ENCODE data around the gene CCDC78.

CCDC78 gene

GRCh38 chr16:740459-740763 is 14.2 kb upstream of the CCDC78 start:
- in situ Hi-C loops (cut with MboI; ENCODE audit: low sequenced_read_pairs): no loop called here

DNA sequence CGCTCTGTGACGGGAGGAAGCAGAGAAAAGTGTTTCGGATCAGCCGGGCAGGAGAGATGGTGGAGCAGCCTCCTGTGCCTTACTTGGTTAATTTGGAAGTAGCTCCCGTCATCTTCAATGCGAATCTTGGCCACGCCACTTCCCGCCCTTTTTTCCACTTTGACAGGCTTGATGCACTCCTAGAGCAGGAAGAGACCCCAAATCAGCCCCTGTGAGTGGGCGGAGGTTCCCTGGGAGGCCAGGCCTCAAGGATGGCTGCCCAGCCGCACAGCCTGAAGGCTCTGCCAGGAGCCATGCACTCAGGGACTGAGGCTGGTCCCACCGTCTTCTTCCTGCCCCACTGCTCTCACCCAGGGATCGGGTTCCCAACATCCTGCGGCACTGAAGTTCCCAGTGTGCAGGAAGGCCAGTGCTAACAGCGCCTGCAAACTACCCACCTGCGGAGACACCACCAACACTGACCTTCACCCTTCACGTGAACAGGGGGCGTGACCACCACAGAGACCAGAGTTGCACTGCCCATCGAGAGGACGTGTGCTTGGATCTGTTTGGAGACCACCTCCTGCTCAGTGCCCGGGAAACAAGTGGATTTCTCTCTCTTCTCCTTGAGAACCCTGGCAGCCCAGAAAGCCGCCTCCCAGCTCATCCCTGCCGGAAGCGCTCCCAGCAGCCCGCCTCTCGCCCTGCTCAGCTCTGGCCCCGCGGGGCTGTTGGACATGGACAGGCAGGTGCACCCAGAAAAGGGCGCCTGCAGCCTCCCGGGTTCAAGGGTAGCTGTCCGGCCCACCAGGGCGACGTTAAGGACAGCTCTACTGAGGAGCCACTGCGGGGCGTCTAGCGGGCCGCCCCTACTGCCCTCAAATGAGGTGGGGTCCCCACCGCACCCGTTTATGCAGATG is 13.6 kb upstream of the CCDC78 start:
- in situ Hi-C loops (cut with MboI; ENCODE audit: low sequenced_read_pairs): no loop called here

GRCh38 chr16:736936-737481 is 10.8 kb upstream of the CCDC78 start:
- in situ Hi-C loops (cut with MboI; ENCODE audit: low sequenced_read_pairs): no loop called here

- in situ Hi-C loops (cut with MboI; ENCODE audit: low sequenced_read_pairs): no loop called here
These were observed 9.8 kb upstream of the CCDC78 start for GRCh38 chr16:735982-736453.

DNA sequence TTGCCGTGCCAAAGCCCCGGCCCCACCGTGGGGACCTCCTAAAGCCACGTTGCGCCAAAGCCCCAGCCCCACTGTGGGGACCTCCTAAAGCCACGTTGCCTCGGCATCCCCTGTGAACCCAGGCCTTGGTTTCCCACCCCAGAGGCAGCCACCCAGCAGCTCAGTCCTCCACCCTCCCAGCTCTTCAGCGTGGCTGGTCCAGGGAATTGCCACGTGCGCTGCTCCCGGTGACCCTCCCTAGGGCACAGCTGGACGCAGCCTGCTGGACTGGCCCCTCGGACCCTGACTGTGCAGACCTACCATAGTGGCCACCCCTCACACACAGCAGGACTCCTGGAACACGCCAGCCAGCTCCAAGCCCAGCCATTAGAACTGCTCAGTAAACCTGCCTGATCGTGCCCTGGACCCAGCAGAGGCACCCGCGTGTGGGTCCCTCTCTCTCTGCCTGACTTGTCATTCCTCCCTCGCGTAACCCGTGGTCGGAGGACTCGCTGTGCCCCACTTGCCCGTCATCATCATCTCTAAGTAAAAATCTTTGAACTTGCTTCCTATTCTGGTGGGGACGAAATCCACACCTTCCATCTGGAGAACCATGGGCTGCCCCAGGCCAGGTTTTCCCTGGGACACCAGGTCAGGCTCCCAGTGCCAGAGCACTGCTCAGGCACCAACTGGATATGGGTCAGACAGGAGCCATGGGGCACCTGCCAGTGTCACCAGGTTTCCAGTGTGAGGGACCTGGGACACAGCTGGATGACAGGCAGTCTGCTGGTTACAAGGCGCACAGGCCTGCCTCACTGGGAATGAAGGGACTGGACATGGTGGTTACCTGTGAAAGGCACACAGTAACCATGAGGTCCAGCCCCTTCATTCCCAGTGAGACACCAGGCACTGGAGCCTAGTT is 9.0 kb upstream of the CCDC78 start:
- in situ Hi-C loops (cut with MboI; ENCODE audit: low sequenced_read_pairs): no loop called here

GRCh38 chr16:734208-734980 is 8.2 kb upstream of the CCDC78 start:
- in situ Hi-C loops (cut with MboI; ENCODE audit: low sequenced_read_pairs): no loop called here

DNA sequence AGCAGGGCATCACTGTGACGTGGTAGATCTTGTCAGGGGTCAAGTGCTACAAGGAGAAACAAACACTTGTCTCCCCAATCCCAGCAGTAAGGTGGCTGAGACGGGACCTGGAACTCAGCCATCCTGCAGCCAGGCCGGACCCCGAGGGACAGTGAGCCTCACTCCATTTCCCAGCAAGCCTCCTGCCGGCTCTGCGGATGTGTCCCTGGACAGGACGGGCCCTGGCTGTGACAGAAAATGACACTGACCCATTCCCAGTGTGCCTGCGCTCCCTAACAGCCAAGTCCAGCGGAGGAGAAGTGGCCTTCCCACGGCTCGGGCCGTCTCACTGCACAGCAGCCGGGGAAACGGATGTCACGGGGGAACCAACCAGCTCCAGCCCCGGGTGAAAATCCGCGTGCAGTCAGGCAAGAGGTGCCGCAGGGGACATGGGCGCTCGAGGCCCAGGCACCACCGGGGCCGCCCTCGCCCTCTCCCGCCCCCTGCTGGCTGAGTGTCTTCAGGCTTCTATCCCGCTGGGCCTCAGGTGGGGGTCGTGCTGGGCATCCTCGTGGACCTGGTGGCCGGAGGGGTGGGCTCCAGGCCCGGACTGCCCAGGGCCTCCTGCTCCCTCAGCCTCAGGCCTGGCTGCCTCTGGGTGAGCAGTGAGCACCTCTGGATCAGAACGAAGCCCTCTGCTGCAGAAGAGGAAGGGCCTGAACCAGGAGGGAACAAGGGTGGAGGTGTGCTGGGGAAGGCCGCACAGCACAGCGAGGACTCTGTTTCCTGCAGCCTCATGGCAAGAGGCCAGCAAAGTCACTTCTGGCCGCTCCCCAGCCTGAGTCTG is 7.4 kb upstream of the CCDC78 start:
- in situ Hi-C loops (cut with MboI; ENCODE audit: low sequenced_read_pairs): no loop called here

DNA sequence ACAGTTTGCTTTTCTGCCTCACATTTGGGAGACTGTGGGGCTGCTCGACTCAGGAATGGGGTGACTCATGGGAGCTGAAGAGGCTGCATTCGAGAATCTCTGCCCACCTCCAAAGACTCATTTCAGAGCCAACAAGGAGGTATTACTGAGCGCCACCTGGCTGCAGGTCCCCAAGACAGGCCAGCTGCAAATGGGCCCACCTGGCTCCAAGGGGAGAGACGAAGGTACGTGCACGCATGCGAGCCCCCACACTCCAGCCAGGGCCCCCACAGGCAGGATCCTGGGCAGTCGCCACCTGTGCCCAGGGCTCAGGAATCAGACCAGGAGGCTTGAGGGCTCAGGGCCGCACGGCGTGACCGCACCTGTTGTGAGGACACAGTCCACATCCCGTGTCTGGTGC is 6.7 kb upstream of the CCDC78 start:
- in situ Hi-C loops (cut with MboI; ENCODE audit: low sequenced_read_pairs): no loop called here

DNA sequence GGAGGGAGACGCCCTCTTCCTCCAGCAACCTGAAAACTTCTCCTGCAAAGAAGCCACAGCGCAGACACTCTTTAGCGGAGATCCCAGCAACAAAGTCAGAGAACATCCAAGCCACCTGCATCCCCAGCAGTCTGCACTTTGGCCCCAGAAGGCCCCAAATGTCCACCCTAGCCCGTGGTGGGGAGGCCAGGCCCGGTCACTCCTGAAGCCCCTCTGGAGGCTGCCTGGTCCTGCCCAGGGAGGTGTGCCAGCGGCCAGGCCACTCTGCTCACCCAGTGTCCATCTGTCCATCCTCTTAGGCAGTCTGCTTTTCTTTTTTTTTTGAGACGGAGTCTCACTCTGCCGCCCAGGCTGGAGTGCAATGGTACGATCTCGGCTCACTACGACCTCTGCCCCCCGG is 6.1 kb upstream of the CCDC78 start:
- in situ Hi-C loops (cut with MboI; ENCODE audit: low sequenced_read_pairs): no loop called here

DNA sequence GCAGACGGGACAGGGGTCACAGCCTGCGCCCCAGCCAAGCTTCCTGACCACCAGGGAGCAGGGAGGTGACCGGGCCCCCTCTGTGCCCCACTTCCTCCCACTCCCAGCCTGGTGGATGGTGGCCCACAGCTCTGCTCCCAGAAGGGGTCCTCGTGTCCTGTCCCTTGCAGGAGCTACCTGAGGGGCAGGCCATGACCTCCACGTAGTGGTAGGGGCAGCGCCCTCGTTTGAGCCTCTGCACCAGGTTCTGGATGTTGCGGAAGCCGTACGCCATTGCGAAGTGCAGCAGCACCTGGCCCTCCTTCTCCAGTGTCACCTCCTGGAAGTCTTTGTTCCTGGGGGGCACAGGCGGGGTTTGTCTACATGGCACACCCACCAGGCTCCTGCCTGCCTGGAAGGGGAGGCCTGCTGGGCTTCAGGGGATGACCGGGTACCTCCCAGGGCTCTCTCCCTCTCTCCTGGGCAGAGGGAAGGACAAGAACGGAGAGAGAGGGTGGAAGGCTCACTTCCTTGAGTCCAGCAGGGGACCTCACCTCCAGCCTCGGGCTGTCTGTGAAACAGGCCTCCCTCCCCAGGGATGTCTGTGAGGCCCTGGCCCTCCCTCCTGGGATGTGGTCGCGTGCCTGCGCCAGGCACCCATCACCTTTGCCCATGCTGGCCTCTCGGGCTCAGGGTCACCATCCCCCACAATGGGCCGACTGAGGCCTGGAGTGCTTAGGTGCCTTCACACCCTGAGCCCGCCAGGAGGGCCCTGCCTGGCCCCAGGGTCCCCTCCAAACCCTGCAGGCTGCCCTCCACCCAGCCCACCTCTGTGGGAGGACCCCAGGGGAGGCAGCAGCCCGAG is 4.6 kb upstream of the CCDC78 start:
- in situ Hi-C loops (cut with MboI; ENCODE audit: low sequenced_read_pairs): no loop called here

DNA sequence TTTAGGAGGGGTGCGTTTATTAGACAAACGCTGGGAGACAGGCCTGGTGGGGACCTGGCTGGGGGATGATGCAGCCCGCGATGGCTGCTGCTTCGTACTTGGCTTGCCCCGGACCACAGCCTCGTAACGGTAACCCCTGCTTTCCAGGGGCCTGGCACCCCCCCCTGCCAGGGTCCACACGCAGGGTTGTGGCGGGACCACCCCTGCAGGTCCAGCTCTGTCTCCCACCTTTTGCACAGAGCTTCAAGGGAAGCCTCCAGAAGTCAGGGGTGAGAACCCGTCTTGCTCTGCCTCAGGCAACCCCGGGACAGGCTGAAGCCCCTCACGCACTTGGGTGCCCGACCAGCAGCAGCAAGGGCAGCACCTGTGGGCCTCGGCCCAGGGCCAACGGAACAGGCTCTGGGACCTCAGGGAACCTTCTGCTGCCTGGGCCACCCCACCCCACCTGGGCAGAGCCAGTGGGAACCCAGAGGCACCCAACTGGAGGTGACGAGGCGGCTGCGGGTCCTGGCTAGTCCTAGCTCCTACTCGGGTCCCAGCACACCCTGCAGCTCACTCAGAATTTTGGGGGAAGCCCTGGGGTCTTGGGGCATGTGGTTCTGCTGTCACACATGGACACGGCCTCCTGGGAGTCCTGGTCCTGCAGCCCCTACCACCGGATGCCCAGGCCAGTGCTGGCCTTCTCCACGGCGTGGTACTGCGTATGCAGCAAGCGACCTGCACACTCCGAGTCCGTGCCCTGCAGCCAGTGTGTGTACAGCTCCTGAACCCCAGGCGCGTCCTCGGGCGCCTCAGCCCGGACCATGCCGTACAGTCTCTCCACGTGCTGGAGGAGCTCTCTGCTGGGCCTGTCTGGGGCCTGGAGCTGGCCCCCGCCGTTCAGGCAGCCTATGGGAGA is 3.8 kb upstream of the CCDC78 start:
- in situ Hi-C loops (cut with MboI; ENCODE audit: low sequenced_read_pairs): no loop called here

DNA sequence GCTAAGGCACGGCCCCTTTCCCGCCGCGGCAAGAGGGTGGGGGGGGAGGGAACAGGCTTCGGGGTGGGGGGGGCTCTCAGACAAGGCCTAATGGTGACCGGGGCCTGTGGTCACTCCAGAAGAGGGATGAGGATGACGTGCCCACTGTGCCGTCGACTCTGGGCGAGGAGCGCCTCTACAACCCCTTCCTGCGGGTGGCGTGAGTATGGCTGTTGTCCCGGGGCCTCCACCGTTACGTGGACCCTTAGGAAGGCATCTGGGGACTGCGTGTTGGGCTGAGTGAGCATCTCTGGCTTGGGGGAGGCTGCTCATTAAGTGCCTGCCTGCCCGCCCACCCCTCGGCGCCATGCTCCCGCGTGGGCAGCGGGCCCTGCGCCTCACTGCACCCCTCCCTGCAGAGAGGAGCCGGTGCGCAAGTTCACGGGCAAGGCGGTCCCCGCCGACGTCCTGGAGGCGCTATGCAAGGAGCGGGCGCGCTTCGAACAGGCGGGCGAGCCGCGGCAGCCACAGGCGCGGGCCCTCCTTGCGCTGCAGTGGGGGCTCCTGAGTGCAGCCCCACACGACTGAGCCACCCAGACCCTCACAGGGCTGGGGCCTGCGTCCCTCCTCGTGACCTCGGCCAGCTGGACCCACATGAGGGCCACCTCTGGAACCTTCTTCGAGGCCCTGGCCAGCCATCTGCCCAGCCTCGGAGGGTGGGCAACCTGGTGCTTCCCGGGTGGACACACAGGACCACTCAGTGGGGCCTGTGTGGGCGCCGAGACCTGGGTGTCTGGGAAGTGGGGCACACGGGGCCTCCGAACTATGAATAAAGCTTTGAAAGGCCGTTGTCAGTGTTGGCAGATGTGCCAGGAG is 2.9 kb upstream of the CCDC78 start:
- in situ Hi-C loops (cut with MboI; ENCODE audit: low sequenced_read_pairs): no loop called here

GRCh38 chr16:728131-728889 is 2.1 kb upstream of the CCDC78 start:
- in situ Hi-C loops (cut with MboI; ENCODE audit: low sequenced_read_pairs): no loop called here

- in situ Hi-C loops (cut with MboI; ENCODE audit: low sequenced_read_pairs): no loop called here
These were observed 1.2 kb upstream of the CCDC78 start for GRCh38 chr16:727291-727977.

DNA sequence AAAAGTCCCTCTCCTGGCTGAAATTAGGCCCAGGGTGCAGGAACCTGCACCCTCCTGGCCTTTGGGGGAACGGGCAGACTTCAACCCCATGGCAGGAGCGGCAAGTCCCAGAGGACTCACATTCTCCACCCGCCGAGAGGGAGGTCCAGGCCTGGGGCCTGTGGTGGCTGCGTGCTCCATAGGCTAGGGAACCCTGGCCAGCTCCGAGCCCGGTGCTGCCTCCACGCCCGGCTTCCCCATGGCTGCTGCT is 130 bp downstream of the CCDC78 start:
- in situ Hi-C loops (cut with MboI; ENCODE audit: low sequenced_read_pairs): no loop called here

GRCh38 chr16:725463-726187 is 618 bp downstream of the CCDC78 start:
- in situ Hi-C loops (cut with MboI; ENCODE audit: low sequenced_read_pairs): no loop called here
